ENCODE data around the gene DNAI1. TPM values are rescaled to one million over a fixed set of nuclear protein-coding genes. Genes with fewer than 3 reads are reported as not detected.

DNAI1 gene
- total and polyA plus RNA-seq, 10 of the 15 experiments (the other 5 are each of a cell fraction or from before 2014, with no cell fraction given), result not detected

GRCh38 chr9:34555936-34556525, 97.4 kb downstream of the DNAI1 start:
- no peak overlapping the region for H3K27ac ChIP-seq (ENCODE audit: control insufficient read depth, insufficient read depth)
- H3K9me3 ChIP-seq (replicated peaks; ENCODE audit: control insufficient read depth, insufficient read depth, low read length), result no peaks in the 10 kb centered on the region
- no peak overlapping the region for H3K4me3 ChIP-seq
- FAIRE-seq, result peak; percentile 41
- in situ Hi-C loops (cut with MboI), result no loop called here
- DNase-seq (ENCODE audit: low read depth, low spot score), result no peak
- no peaks in the 10 kb centered on the region; the same call in none of the 2 replicates for H4K20me1 ChIP-seq (ENCODE audit: control insufficient read depth, insufficient read depth)
- ChIA-PET SMC1A (ENCODE audit: uncharacterized antibody, unreplicated experiment) (no interaction called here), POLR2A (no interaction called here), CTCF (no interaction called here), RAD21 (ENCODE audit: unreplicated experiment) (no interaction called here)
- H3K4me1 ChIP-seq (ENCODE audit: control insufficient read depth, insufficient read depth, low read length), result no peaks in the 10 kb centered on the region
- no peak overlapping the region for H3K9ac ChIP-seq (ENCODE audit: control insufficient read depth, insufficient read depth, low read length)
- no peak overlapping the region for H3K4me2 ChIP-seq (ENCODE audit: control insufficient read depth, insufficient read depth)
- intact Hi-C loops (cut with micrococcal nuclease; ENCODE audit: unreplicated experiment), result no loop called here
- H3K79me2 ChIP-seq (ENCODE audit: control insufficient read depth, insufficient read depth, low read length), result no peaks in the 10 kb centered on the region
- TF ChIP-seq CBX3 (IDR thresholded peaks at IDR 0.05; ENCODE audit: borderline replicate concordance, low read depth) (no peak), SKIL (IDR thresholded peaks at IDR 0.05; ENCODE audit: low read depth, poor library complexity, severe bottlenecking) (no peak), LARP7 (IDR thresholded peaks at IDR 0.05) (no peak), RAD21 (IDR thresholded peaks at IDR 0.05; ENCODE audit: insufficient read depth, low read depth, low read length) (no peak), RCOR1 (conservative IDR thresholded peaks at IDR 0.05; ENCODE audit: low read depth, low read length) (no peak), NRF1 (conservative IDR thresholded peaks at IDR 0.05; ENCODE audit: low read depth, low read length) (no peak), MEF2A (IDR thresholded peaks at IDR 0.05; ENCODE audit: insufficient read depth, low read depth, low read length) (no peak)
- 35% methylated on average over 9 of the region's 13 CpGs for WGBS (ENCODE audit: insufficient coverage, insufficient replicate concordance, low lambda C conversion rate, missing lambda C conversion rate)
- no TSS peak for BruUV-seq (replicated peaks)
- H3K36me3 ChIP-seq (ENCODE audit: control insufficient read depth in 2 of 2, insufficient read depth in 2 of 2, low read length in 1 of 2), result no peaks in the 10 kb centered on the region
- H3K27me3 ChIP-seq (replicated peaks in 1 of 2; ENCODE audit: control insufficient read depth in 2 of 2, insufficient read depth in 2 of 2, low read length in 1 of 2), result peaks cover 0 to 7% of the 10 kb centered on the region in 2 experiments
- H2AFZ ChIP-seq (ENCODE audit: control insufficient read depth, low read depth, low read length), result no peak overlapping the region
- no peak for ATAC-seq

Measured in GM12878 (cell line).